H9 (cell line): ENCODE results near the gene CENPO. TPM values are rescaled to one million over a fixed set of nuclear protein-coding genes. Genes with fewer than 3 reads are reported as not detected.

Experiments used
- DNase-seq: peaks from one replicate; pipeline ENCODE4 v3.0.0-alpha.2; 2017
- H2AFZ ChIP-seq: one replicate; pipeline ENCODE4 v1.6.1; 2013; ENCODE audit warnings: mild to moderate bottlenecking, low read length, control low read depth, moderate library complexity
- H2AK5ac ChIP-seq: 2 replicates; pipeline ENCODE4 v1.6.1; 2013; ENCODE audit warnings: low read length, control low read depth, mixed read lengths; ENCODE audit not compliant: insufficient read length
- H2BK120ac ChIP-seq: one replicate; pipeline ENCODE4 v1.6.1; 2013; ENCODE audit warnings: low read depth, mild to moderate bottlenecking, low read length, control low read depth, inconsistent platforms; ENCODE audit not compliant: poor library complexity, severe bottlenecking
- H2BK12ac ChIP-seq: 2 replicates; pipeline ENCODE4 v1.6.1; 2013; ENCODE audit warnings: low read length, control low read depth, mixed read lengths, low read depth; ENCODE audit not compliant: insufficient read length
- H2BK15ac ChIP-seq: 2 replicates; pipeline ENCODE4 v1.6.1; 2013; ENCODE audit warnings: low read depth, low read length, control low read depth
- H2BK20ac ChIP-seq: one replicate; pipeline ENCODE4 v1.6.1; 2013; ENCODE audit warnings: low read depth, mild to moderate bottlenecking, low read length, control low read depth, inconsistent platforms; ENCODE audit not compliant: poor library complexity, severe bottlenecking
- H2BK5ac ChIP-seq: 2 replicates; pipeline ENCODE4 v1.6.1; 2013; ENCODE audit warnings: low read length, control low read depth, mixed read lengths; ENCODE audit not compliant: insufficient read length
- H3K14ac ChIP-seq: 2 replicates; pipeline ENCODE4 v1.6.1; 2013; ENCODE audit warnings: low read length, control low read depth; ENCODE audit not compliant: insufficient read depth
- H3K18ac ChIP-seq: 2 replicates; pipeline ENCODE4 v1.6.1; 2013; ENCODE audit warnings: low read depth, mild to moderate bottlenecking, mixed read lengths, low read length, control low read depth; ENCODE audit not compliant: insufficient read length
- H3K23ac ChIP-seq: 2 replicates; pipeline ENCODE4 v1.6.1; 2013; ENCODE audit warnings: low read length, control low read depth, mixed read lengths, low read depth; ENCODE audit not compliant: insufficient read length
- H3K23me2 ChIP-seq: 2 replicates; pipeline ENCODE4 v1.6.1; 2013; ENCODE audit warnings: low read depth, mild to moderate bottlenecking, mixed read lengths, low read length, control low read depth; ENCODE audit not compliant: insufficient read length, poor library complexity, severe bottlenecking
- H3K27ac ChIP-seq: 2 replicates; pipeline ENCODE4 v1.5.1; 2013; ENCODE audit warnings: low read length, control low read depth, mixed read lengths, low read depth; ENCODE audit not compliant: insufficient read length
- H3K27me3 ChIP-seq: 2 replicates; pipeline ENCODE4 v1.6.1; 2013; ENCODE audit warnings: low read length, control low read depth, inconsistent platforms; ENCODE audit not compliant: insufficient read depth
- H3K4ac ChIP-seq: 2 replicates; pipeline ENCODE4 v1.6.1; 2013; ENCODE audit warnings: low read depth, mild to moderate bottlenecking, control low read depth, inconsistent platforms, low read length, moderate library complexity
- H3K4me1 ChIP-seq: 2 replicates; pipeline ENCODE4 v1.6.1; 2013; ENCODE audit warnings: low read length, control low read depth, inconsistent platforms; ENCODE audit not compliant: insufficient read depth
- H3K4me2 ChIP-seq: 2 replicates; pipeline ENCODE4 v1.6.1; 2013; ENCODE audit warnings: low read length, control low read depth, mixed read lengths; ENCODE audit not compliant: insufficient read length, insufficient read depth
- H3K56ac ChIP-seq: 2 replicates; pipeline ENCODE4 v1.6.1; 2013; ENCODE audit warnings: low read depth, mild to moderate bottlenecking, mixed read lengths, low read length, control low read depth; ENCODE audit not compliant: insufficient read length
- H3K79me1 ChIP-seq: 2 replicates; pipeline ENCODE4 v1.6.1; 2013; ENCODE audit warnings: low read depth, mild to moderate bottlenecking, moderate library complexity, low read length, control low read depth, inconsistent platforms; ENCODE audit not compliant: insufficient read depth, poor library complexity, severe bottlenecking
- H3K79me2 ChIP-seq: 2 replicates; pipeline ENCODE4 v1.6.1; 2013; ENCODE audit warnings: low read length, control low read depth, inconsistent platforms; ENCODE audit not compliant: insufficient read depth
- H3K9ac ChIP-seq: 2 replicates; pipeline ENCODE4 v1.6.1; 2013; ENCODE audit warnings: low read length, control low read depth, mixed read lengths; ENCODE audit not compliant: insufficient read length; ENCODE audit errors: extremely low read depth
- H3K9me3 ChIP-seq: one replicate; pipeline ENCODE4 v1.6.1; 2013; ENCODE audit warnings: low read depth, low read length, inconsistent platforms; ENCODE audit not compliant: control insufficient read depth
- H3T11ph ChIP-seq: one replicate; pipeline ENCODE4 v1.6.1; 2013; ENCODE audit warnings: mild to moderate bottlenecking, low read length, control low read depth, inconsistent platforms
- H4K20me1 ChIP-seq: one replicate; pipeline ENCODE4 v1.6.1; 2013; ENCODE audit not compliant: control insufficient read depth, insufficient read length, insufficient read depth
- H4K5ac ChIP-seq: 2 replicates; pipeline ENCODE4 v1.6.1; 2013; ENCODE audit warnings: low read depth, mild to moderate bottlenecking, mixed read lengths, low read length, control low read depth; ENCODE audit not compliant: insufficient read length
- H4K8ac ChIP-seq: replicated peaks from 2 replicates; pipeline ENCODE4 v1.6.1; 2013; ENCODE audit warnings: low read length, control low read depth, mixed read lengths, low read depth; ENCODE audit not compliant: insufficient read length
- H4K91ac ChIP-seq: 2 replicates; pipeline ENCODE4 v1.6.1; 2013; ENCODE audit warnings: low read depth, mild to moderate bottlenecking, moderate library complexity, mixed read lengths, low read length, control low read depth; ENCODE audit not compliant: insufficient read length
- H3K27ac Mint-ChIP-seq, 3 experiments: 2 replicates in 2 of 3; 3 replicates in 1 of 3; pipeline ENCODE4 v1.8.0; 2020 to 2021; ENCODE audit warnings: mixed read lengths in 3 of 3, mild to moderate bottlenecking in 1 of 3, moderate library complexity in 1 of 3
- H3K27me3 Mint-ChIP-seq: 2 replicates; pipeline ENCODE4 v1.8.0; 2021; ENCODE audit warnings: low read depth, mild to moderate bottlenecking, moderate library complexity, mixed read lengths
- H3K36me3 Mint-ChIP-seq, 3 experiments: 2 replicates in 2 of 3; 3 replicates in 1 of 3; pipeline ENCODE4 v1.8.0; 2020 to 2021; ENCODE audit warnings: low read depth in 3 of 3, mixed read lengths in 3 of 3; ENCODE audit not compliant: insufficient read depth in 1 of 3
- H3K4me1 Mint-ChIP-seq, 2 experiments: 2 replicates each; pipeline ENCODE4 v1.8.0; 2020; ENCODE audit warnings: mixed read lengths in 2 of 2
- H3K4me3 Mint-ChIP-seq, 2 experiments: 2 replicates in 1 of 2; 3 replicates in 1 of 2; pipeline ENCODE4 v1.8.0; 2020 to 2021; ENCODE audit warnings: mild to moderate bottlenecking in 2 of 2, mixed read lengths in 2 of 2, moderate library complexity in 1 of 2
- H3K9me3 Mint-ChIP-seq, 2 experiments: 2 replicates in 1 of 2; 3 replicates in 1 of 2; pipeline ENCODE4 v1.8.0; 2020; ENCODE audit warnings: mild to moderate bottlenecking in 2 of 2, mixed read lengths in 2 of 2, moderate library complexity in 1 of 2
- CTCF ChIP-seq: fragments of 200-600 bp; sonication (generic); conservative IDR thresholded peaks from 3 replicates; pipeline ENCODE4 v1.8.0; 2021; ENCODE audit warnings: antibody characterized with exemption, mild to moderate bottlenecking
- WGBS: extraction: QIAGEN DNeasy Blood & Tissue Kit; methylation state at CpG from one replicate; pipeline ENCODE4 v1.1.7; 2013; ENCODE audit warnings: missing lambda C conversion rate, low lambda C conversion rate, mixed read lengths; ENCODE audit not compliant: insufficient read length; ENCODE audit errors: extremely low coverage; 5-methylcytosine and 5-hydroxymethylcytosine counted together
- total RNA-seq: library from RNA; stranded (reverse); gene quantifications from 2 replicates; pipeline ENCODE4 v1.2.1, GENCODE V29; 2021

The CENPO gene
- total RNA-seq, 1 experiment from 2014 or later = 49.5 TPM

GRCh38 chr2:24818721-24819167 is 25.5 kb downstream of the CENPO start:
- H3K36me3 Mint-ChIP-seq = peaks cover 69 to 89% (median 87%) of the 10 kb centered on the region in 3 experiments
- no peak overlapping the region for H3K23ac ChIP-seq
- H2BK20ac ChIP-seq = no peak overlapping the region
- no peak overlapping the region for H2AK5ac ChIP-seq
- H2BK120ac ChIP-seq = no peak overlapping the region
- no peak overlapping the region for H3K4me3 Mint-ChIP-seq
- no peak for DNase-seq
- H2AFZ ChIP-seq = no peak overlapping the region
- no peak overlapping the region for H4K5ac ChIP-seq
- H2BK5ac ChIP-seq = no peak overlapping the region
- no peaks in the 10 kb centered on the region for H3K79me1 ChIP-seq
- no peak overlapping the region for H3K4ac ChIP-seq
- TF ChIP-seq CTCF = no peak
- no peak overlapping the region for H4K91ac ChIP-seq
- no peak overlapping the region for H2BK12ac ChIP-seq
- no peaks in the 10 kb centered on the region for H3K79me2 ChIP-seq
- H3K27me3 Mint-ChIP-seq = no peaks in the 10 kb centered on the region; the same call in 1 of the 2 replicates
- no peaks in the 10 kb centered on the region for H4K20me1 ChIP-seq
- H3K23me2 ChIP-seq = no peaks in the 10 kb centered on the region
- H3K27me3 ChIP-seq = no peaks in the 10 kb centered on the region
- no CpG with 5 or more reads among the region's 9 CpGs for WGBS
- no peaks in the 10 kb centered on the region for H3K9me3 Mint-ChIP-seq
- no peak overlapping the region for H3K4me2 ChIP-seq
- no peaks in the 10 kb centered on the region for H3K9me3 ChIP-seq
- no peak overlapping the region for H3K9ac ChIP-seq
- no peak overlapping the region for H4K8ac ChIP-seq
- no peak overlapping the region for H3K56ac ChIP-seq
- H3K18ac ChIP-seq = no peak overlapping the region
- H3K27ac ChIP-seq = no peak overlapping the region
- peak overlapping the region in 2 of 3 experiments; percentile 40 to 74; a peak in 2 of 7 replicates for H3K27ac Mint-ChIP-seq
- no peak overlapping the region for H3T11ph ChIP-seq
- no peak overlapping the region for H2BK15ac ChIP-seq
- H3K14ac ChIP-seq = no peak overlapping the region; the same call in 1 of the 2 replicates
- peaks cover 34 to 37% of the 10 kb centered on the region in 2 experiments for H3K4me1 Mint-ChIP-seq
- peaks cover 16% of the 10 kb centered on the region for H3K4me1 ChIP-seq
